NT2/D1 (cell line): Measurements from ENCODE around the gene PRKRIP1.
"Not testable (repeated sequence)": the region's sequence is repeated elsewhere in the genome, so short reads cannot be mapped to it uniquely, and the experiment has no call there.

Experiments
- YY1 ChIP-seq: IDR thresholded peaks from 2 replicates; pipeline ENCODE4 v1.6.1; 2011; ENCODE audit not compliant: insufficient read length, insufficient read depth
- ZNF274 ChIP-seq: IDR thresholded peaks from 2 replicates; pipeline ENCODE4 v1.6.1; 2011; ENCODE audit warnings: mild to moderate bottlenecking, low read depth, low read length

DNA sequence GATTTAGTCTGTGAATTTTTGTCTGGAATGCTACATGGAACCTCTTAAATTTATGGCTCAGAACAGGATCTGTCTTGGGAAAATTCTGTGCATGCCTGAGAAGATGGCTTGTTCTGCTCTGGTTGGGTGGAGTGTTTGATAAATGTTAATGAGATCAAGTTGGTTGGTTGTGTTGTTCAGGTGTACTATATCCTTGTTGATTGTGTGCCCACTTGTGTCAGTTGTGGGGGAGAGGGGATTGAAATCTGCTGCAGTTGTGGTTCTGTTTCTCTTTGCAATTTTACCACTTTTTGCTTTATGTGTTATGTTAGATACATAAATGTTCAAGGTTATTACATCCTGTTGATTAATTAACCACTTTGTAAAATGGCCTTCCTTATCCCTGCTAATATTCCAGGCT, 26.1 kb upstream of the PRKRIP1 start:
- not testable (repeated sequence) for TF ChIP-seq YY1, ZNF274
